Germinal center (tissue), 1 donor: ENCODE measurements around the gene TAGLN2.
A peak's percentile ranks its signal among the peaks of the same experiment; 100 is the strongest.

Experiments used
- DNase-seq: peaks from one replicate; pipeline ENCODE4 v3.0.0; 2012; ENCODE audit warnings: mixed read lengths, low spot score

The TAGLN2 gene

DNA sequence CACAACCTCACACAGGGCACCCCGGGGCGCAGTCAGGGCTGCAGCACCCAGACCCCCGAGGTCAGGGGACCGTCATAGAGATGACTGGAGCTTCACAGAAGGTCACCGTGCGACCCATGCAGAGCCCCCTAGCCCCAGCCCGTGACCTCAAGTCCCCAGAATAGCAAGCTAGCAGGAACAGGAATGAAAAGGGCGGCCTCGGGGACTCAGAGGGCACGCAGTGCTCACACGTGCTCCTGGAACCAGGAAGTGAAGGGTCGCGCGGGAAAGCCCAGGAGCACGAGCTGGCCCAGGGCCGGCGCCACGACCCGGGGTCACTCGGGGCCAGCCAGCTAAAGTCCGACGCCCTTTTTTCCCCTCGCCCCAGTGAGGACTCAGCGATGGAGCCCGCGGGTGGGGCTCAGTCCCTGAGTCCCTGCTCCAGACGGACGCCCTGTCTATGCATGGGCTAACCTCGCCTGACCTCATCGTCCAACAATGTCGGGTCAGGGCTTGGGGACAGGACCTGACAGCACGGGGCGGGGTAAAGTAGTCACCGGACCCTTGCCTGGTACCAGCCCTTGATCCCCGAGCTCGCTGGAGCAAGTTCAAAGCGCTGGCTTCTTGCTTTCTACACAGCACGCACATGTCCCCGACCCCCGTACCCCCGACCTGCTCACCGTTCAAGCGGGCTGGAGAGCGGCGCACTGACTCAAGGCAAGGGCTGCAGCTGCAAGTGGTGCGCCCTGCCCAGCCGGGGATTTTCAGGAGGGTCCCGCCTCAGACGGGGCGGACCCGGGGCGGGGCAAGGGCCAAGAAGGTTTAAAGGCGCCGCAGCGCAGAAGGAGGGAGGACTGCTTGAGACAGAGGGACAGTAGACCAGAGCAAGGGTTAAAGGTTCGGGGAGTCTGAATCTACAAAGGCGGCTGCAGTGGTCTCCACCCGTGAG, at the start of gene TAGLN2:
Gene TAGLN2, minus strand, starts transcription at position 717 of the 928 bp plus-strand sequence. CDS start 4,998 bp downstream, outside the sequence.
- DNase-seq = peak; percentile 92

DNA sequence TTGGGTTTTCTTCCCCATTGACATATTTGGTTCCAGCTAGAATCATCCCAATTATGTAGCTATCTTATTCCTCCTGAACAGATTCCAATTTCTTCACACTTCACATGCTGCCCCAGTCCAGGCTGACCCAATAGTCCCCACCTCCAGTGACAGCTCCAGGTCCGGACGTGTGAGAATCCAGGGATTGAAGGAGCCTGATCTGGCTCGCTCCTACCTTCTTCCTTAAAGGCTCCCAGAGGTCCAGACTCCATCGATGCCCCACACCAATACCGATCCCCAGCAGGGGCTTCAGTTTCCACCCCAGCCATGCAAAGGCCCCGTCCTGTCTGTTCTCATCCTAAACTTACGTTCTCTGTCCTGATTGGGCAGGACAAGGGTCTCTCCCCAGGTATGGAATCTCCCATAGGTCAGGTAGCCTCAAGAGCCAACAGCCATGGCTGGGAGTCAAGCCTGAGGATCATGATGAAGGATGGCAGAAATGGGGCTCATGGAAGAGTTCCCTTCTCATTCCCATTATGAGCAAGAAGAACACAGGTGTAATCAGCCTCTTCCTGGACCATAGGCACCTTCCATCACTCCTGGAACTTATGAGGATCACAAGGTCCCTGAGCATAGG, 49.2 kb upstream of the TAGLN2 start:
- no peak for DNase-seq

DNA sequence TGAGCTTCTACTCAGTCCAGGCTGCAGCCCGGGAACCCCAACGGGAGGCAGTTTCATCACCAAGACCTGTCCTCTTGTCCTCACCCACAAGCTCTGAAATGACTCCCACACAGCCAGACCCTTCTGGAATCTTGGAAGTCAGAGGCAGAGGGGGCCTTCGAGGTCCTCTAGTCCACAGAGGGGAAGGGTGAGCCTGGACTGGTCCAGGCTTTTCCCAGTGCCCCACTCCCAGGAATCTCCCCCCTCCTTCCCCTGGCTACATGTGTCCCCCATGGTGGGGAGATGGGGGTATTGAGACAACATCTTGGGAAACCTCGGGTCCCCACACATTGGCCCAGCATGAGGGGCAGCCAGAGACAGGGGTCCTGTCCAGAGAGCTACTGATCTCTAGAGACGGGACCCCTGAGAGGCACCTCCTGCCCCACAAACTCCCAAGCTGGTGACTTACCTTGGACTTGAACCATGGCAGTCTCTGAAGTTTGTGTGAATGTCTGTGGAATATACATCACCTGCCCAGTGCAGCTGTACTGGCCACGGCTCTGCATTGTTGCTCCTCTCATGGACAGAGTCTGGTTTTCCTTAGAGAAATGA, 48.1 kb upstream of the TAGLN2 start:
- DNase-seq = no peak

DNA sequence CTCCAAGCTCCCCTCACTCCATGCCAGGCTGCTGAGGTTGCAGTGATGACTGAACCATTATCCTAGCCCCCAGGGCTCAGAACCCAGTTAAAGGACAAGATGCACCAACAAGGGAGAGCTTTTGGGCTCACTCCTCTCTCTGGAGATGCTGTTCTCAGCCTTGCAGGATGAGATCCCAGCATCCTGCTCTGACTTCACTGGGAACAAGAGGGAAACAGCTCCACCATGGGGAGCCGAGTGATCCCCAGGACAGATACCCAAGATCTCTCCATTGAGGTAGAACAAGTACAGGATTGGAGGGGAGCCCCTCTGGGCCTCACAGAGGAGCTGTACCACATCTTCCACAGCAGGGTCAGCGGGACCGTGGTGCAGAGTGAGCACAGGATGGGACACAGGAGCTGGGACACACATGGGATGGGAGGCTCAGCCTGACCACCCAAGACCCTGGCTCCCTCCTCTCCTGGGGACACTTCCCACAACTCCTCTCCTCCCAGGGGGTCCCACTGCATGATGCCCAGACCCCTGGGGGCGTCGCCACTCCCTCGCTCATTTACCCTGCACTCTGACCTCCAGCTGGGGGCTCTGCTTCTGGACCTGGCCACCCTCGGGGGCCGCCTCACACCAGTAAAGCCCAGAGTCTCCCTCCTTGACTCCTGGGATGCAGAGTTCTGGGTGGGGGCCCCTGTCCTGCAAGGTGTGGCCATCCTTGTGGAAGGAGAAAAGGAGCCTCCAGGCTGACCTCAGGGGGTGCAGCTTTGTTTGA, 47.3 kb upstream of the TAGLN2 start:
- DNase-seq = no peak

DNA sequence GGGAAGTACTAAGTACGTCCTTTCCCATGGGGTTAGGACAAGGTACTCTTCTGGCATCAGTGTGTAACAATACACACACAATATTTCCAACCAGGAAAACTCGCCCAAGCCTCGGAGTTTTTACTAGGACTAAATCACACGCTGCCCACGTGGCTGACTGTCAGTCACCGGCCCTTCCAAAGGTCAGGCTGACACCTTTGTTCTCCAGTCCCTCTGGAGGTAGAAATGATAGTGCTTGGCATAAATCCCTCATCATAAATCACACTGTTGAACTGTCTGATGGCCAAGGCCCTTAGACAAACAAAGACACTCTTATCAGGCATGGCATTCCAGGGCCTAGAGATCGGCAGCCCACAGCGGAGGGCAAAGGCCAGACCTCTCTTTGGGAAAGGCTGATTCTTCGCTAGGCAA, 45.6 kb upstream of the TAGLN2 start:
- DNase-seq = no peak

DNA sequence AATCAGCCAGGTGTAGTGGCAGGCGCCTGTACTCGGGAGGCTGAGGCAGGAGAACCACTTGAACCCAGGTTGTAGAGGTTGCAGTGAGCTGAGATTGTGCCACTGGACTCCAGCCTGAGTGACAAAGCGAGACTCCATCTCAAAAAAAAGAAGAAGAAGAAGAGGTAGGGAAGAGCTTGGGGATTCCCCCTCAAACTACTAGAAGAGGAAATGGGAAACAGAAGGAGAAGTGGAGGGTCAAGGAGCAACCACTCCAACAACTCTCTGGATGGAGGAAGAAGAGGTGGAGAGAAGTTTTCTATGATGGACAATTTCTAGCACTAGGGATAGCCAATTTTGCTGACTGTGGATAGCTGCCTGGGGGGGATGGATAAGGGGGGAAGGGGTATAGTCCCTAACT, 43.6 kb upstream of the TAGLN2 start:
- no peak for DNase-seq

DNA sequence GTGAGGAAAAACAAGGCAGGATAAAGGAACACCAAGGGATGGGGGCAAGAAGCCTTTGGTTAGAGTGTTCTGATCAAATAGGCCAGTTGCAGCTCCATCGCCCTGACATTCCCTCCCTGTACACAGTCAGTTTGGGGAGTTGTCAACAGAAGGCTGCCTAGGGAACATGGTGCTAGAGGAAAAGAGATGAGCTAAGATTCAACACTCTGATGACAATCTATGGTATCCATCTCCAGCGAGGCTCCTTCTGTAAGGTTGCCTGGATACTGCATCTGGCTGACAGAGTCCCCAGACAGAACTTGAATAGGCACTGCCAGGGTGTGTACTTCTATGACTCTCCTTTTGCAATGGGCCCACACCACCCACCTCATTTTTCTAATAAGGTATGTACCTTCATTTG, 40.0 kb upstream of the TAGLN2 start:
- no peak for DNase-seq

DNA sequence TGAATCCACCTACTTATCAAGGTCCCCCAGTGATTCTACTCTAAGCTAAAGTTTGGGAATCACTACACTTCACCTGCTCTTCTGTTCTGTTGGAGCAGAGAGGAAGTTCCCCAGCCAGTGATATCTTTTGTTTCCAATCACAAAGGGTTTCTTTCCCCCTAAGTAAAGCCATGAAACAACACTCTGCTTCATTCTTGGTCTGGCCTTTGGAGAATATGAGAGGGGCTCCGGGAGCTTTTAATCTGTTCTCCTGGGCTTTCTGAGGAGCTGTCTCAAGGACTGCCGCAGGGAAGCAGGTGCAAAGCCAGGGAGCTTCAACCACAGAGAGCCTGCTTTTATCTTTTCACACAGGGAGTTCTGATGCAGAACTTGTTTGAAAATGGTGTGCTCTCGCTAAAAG, 38.8 kb upstream of the TAGLN2 start:
- no peak for DNase-seq

DNA sequence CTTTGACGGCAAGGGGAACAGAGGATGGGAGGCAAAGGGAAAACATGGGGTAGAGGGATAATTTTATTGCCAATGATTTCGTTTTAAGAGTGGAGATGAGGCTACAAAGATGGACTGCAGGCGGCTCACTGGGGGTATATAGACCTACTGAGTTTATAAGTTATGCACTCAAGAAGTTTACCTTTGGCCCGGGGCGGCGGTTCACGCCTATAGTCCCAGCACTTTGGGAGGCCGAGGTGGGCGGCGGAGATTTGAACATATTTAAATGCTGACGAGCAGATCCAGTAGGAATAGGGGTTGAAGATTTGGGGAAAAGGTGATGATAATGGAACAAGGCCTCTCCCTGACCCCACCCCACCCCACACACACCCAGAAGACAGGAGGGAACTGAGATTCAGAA, 36.9 kb upstream of the TAGLN2 start:
- no peak for DNase-seq

DNA sequence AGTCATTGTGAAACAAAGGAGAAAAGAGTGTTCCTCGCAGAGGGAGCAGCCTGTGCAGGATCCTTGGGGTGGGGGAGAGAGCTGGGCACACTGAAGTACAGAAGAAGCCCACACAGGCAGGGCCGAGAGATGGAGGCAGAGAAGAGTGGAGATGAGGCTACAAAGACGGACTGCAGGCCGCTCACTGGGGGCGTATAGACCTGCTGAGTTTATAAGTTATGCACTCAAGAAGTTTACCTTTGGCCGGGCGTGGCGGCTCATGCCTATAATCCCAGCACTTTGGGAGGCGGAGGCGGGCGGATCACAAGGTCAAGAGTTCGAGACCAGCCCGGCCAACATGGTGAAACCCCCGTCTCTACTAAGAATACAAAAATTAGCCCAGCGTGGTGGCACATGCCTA, 36.3 kb upstream of the TAGLN2 start:
- DNase-seq = no peak

DNA sequence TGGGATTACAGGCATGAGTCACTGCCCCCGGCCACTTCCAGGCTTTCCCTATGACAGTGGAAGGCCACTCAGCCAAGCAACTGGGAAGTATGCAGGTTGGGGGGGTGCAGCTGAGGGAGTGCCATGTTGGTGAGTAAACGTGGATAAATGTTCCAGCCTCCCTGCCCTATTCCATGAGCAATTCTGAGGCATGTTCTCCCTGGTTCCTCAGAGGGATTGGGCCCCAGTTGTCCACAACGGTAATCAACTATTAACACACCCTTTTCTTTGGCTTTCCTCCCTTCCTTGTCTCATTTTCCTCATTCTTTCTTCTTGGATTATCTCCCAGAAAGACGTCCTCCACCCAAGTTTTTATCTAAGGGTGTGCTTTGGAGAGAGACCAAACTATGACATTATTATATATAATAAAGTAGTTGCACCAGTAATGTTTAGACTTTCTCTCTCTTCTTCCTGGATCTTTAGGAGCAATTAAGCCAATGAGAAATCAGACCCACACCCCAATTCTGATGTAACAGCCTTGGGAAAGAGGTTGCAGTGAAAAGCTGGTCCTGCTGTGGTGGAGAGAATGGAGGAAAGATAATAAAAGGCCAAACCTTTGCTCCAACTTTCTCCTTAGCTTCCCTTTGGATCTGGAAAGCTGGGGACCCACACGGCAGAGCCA, 35.5 kb upstream of the TAGLN2 start:
- DNase-seq = no peak

DNA sequence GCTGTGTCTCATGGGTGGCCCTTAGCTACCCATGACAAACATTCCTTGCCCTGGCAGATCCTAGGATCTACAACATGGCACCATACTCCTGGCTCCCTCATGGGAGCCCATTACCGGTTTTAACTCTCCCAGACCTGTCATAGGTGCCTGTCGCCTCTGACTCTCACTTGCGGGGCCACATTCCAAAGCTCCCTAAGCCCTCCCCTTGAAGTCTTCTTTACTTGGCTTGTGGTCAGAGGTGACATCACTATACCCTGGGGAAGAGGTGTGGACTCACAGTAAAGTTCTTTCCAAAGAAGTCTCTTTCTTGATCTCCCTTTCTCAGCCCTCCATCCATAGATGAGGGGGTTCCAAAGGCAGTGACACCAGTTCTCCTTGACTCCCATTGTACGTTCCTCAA, 34.1 kb upstream of the TAGLN2 start:
- DNase-seq = no peak

DNA sequence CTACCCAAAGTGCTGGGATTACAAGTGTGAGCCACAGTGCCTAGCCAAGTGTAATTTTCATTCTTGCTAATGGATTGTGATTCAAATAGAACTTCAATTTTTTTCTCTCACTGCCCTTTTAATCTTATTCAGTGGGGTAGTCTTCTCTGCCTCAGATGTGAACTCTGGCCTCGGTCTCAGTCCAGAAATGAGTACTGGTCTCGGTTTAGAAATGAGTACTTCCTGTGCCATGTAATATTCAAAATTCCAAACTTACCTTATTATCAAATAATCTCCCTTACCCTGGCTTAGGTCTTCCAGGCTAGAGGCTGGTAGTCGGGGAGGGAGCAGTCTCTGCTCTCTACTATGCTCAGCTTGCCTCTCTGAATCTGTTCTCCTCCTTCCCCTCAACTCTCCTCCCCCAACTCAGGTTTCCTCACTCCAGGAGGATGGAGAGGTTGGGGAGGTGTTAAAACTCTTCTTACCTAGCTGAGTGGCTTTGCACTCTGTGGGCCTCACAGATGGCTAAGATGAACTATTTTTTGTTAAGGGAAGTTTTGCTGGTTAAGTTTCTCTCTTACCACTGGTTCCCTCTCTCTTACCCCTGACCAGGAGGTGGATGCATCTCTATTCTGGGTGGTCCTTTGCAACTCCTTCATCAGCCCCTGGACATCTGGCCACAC, 33.5 kb upstream of the TAGLN2 start:
- no peak for DNase-seq

DNA sequence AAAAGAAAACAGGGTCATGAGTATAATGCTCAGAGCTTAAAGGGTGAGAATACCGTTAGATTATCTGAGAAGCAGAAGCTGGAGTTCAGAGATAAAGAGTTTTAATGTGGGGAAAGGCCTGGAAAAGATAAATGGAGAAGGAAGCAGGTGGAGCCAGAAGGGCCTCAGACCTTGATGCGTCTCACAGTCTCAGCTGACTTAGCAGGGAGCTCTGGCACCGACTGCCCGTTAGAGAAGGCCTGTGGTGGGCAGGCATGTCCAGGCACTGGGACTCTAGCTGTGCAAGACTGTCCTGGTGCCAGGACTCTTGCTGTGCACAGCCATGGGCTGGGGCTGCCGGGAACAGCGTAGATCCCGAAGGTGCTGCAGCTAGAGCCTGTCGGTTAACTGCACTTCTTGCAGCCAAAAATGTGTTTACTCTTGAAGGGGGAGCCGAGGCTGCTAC, 32.5 kb upstream of the TAGLN2 start:
- DNase-seq = no peak

DNA sequence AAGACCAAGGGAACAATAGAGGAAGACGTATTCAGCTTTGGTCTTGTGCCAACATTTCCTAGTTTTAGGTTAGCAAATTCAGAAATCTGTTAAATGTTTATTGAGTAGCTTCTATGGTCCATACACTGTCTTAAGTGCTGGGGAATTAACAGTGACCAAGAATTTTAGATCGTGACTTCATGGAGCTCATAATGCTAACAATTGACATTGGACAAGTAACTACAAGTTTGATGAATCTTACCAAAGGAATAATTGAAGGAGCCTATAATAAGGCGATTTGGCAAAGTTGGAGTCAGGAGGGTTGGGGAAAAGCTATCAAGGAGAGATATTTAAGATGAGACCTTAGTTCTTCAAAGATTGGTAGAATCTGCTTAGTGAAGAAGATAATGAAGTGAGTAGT, 30.1 kb upstream of the TAGLN2 start:
- DNase-seq = no peak

DNA sequence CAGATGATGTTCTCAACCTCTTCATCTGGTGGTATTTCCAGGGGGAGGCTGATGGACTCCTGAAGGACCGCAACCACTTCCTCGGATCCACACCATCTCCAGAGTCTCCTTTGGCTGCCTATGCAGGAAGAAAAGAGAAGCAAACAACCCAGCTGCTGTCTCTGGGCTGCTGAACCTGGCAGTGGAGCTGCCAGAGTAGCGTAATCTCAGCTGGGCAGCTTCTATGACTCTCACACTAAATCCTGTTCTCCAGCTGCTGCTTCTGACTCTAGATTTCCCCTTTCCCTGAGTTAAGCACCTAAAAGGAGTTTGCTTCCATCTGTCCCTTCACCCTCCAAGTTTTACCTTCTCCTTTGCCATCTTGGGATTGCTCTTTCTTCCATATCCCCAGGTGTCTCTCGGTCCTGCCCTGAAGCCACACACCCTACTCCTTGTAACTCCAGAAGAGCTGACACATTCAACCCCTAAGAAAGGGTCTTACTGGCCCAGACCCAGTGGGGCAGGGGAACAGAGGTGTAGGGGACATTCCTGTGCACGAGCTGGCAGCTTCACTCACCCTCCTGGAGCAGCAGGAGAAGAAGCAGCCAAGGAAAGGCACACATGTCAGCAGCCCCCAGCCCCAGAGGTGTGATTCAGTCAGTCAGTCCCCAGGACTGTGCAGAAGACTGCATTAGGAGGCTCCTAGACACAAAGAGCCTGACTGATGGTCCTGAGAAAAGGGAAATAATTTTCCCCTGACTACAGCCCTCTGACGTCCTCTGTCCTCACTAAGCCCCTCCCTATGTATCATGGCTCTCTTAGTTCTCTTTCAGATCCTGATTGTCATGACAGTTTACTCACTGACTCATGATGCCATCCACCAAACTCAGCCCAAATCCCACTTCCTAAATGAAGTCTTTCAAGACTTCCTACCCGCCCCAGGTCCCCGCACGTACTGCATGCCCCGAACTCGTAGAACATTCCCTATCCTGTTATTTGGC, 28.5 kb upstream of the TAGLN2 start, which contains the start of gene SLAMF9:
Gene SLAMF9, minus strand, starts transcription at position 702 of the 980 bp plus-strand sequence. Its CDS starts 100 bp downstream, at position 602.
- no peak for DNase-seq

DNA sequence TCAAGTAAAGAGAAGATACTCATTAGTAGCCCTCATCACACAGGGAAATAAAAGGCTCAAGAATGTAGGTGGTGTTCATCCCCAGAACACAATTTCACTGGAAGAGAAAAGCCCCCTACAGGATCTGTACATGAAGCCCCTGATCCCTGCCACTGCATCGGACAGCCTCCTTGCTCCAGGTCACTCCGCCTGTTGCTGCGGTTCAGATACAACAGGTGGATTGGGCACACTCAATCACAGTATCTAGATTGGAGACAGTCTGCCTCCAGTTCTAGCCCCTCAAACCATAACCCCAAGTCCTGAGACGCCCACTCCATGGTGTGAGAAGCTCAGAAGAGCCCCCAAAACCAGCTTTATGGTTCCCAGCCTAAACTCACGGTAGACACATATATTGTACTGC, 27.6 kb upstream of the TAGLN2 start:
- no peak for DNase-seq

DNA sequence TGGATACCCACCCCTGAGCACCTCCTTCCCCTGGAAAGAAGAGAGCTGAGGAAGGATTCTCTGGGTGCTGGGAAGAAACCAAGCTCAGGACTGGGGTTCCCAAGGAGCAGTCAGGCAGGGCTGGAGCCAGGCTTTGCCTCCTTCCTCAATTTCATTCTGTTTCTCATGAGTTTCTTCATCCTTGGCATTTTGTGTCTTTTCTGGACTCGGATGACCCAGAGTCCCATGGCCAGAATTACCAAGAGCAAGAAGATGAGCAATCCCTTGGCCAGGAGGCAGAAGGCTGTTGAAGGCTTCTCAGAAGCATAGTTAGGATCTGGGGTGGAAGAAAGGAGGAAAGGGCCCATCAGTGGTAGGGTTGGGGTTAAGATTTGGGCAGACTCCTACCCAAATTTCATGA, 26.2 kb upstream of the TAGLN2 start:
- DNase-seq = no peak

DNA sequence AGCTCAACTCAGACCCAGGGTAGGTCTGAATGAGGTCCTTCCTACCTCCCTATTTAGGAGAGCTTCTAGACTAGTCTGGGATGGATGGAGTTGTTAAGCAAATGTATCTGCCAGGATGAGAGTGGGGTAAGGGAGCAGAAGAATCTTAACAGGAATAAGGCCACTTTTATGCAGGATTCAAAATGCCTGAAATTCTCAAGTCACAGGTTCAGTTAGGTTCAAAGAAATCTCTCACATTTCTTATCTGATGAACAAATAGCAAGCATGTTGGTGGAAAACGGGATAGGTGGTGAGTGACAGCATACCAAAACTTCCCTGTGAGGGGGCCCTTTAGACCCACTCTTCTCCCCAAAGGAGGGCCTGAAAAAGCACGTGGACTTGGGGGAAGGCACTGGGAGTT, 25.7 kb upstream of the TAGLN2 start:
- DNase-seq = no peak

DNA sequence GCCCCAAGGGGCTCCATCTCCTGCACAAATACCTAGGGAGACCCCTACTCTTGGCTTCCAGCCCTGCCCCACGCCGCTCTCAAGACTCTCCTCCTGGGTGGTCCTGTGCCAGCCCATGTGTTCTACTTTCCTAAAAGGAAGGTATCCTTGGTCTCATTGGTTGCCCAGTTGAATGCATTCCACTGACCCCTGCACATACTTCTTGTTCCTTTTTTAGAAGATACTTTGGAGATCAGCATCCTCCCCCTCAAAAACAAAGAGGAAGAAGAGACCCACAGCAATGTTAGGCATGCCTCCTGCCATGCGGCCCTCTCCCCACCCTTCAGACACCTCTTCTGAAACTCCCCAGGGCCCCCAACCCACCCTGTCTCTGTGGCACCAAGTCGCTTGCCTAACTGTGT, 24.7 kb upstream of the TAGLN2 start:
- DNase-seq = no peak
